GM21515 (cell line): Measurements from ENCODE around the gene KRT40.

Source experiments
- ATAC-seq: cut with Tn5 transposase; IDR thresholded peaks from one replicate; pipeline ENCODE4 v1.9.1; 2021; ENCODE audit not compliant: unreplicated experiment

Gene KRT40

GRCh38 chr17:40997361-40997760 is 13.2 kb upstream of the KRT40 start:
- ATAC-seq: no peak

DNA sequence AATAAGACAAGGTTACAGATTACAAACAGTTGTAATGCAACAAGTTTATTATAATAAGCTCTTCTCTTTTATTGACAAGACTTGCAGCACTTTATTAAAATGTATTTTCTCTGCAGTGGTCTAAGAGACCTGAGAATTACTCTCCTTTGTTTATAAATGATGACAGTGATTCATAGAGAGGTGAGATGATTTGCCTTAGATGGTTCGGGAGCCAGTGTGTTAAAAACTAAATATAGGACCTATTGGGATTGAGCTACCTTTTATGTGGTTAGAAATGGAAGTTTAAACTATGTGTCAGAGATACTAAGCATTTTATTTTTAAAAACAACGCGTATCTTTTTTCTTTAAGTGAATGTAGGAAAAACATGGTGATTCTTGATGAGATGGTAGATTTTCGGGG is 12.7 kb upstream of the KRT40 start:
- no peak for ATAC-seq

GRCh38 chr17:40995116-40995515 is 11.0 kb upstream of the KRT40 start:
- no peak for ATAC-seq

DNA sequence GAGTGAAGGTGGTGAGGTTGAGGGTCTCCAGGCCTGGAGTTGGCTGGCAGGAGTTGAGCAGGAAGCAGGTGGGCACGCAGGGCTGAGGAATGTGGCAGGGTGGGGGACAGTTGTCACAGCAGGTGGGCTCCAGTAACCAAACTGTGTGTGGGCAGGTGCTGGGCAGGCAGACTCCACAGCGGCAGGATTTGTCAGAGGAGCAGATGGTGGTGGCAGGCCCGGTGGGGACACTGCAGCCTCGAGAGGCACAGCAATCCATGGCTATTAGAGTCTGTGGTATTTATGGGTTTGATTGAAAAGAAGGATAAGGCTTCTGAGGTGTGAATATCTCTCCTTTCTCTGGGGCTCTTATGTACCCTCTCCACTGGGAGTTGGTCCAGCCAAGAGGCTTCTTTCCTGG is 9.7 kb upstream of the KRT40 start, which contains the start of gene KRTAP3-3:
KRTAP3-3 (minus strand) TSS at position 326 of the 400 bp plus-strand sequence; CDS start at position 259, 67 bp downstream.
- no peak for ATAC-seq

DNA sequence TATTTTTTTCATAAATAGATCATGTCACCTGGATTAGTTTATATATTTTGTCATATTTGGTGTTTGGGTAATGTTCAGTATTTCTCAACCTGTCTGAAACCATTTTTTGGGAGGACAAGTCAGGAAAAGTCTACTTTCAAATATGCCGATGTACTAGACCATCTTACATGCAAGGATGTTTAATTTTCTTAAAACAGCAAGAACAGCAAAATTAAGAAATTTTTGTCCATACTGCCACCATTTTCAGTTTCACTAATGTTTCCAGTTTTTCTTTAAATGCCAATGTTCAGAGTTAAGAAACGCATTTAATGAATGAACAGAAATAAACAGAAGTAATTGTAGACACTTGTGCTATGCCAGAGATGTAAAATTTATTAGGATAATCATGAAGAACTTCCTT is 9.0 kb upstream of the KRT40 start:
- ATAC-seq: no peak

DNA sequence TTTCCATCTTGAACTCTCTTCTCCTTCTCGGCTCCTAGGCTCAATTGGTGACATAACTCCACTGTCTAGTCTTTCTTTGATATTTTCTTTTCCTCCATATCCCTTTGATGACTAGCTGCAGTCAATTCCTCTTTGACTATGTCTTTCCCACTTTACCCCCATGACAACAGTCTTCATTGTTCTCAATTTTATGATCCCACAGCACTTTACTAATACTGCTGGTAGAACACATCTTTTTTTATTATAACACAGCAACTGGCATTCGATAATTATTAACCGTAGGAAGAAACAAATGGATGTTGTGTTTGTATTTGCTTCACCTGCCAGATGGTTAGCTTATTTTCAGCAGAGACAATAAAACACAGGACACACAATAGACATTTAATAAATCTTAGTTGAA is 8.5 kb upstream of the KRT40 start:
- no peak for ATAC-seq

DNA sequence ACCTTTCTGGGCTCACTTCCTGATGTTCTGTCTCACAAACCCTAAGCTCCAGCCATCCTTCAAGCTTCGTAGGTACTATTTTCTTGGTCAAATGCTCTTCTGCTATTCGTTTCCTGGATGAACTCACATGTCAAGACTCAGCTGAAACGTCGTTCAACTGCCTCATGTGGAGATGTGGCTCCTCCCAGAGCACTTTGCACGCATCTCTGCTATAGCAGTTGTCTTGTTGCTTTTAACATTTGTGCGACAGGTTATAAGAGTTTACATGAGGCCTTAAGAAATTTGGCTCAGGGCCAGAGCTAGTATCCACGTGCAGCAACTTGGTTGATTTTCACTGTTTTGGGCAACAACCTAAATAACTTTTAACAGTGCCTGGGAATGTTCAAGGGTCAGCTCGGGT is 2.8 kb upstream of the KRT40 start:
- ATAC-seq: no peak

- no peak for ATAC-seq
These were observed 3.0 kb downstream of the KRT40 start for GRCh38 chr17:40981115-40981514.

DNA sequence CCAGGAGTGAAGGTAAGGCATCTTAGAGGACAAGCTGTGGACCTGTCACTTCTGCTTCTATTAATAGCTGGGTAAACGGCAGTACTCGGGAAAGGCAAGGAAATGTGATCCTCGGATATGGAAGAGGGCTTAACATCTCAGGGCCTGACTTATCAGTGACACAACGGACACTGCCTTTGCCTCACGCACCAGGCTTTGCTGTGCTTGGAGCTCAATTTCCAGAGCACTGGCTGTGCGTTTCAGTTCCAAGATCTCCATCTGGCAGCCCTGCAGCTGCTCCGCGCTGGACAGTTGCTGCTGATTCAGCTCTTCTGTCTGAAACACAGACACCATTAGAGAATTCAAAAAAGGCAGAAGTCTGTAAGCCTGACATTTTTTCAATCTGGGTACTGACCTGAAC is 3.5 kb downstream of the KRT40 start:
- no peak for ATAC-seq

DNA sequence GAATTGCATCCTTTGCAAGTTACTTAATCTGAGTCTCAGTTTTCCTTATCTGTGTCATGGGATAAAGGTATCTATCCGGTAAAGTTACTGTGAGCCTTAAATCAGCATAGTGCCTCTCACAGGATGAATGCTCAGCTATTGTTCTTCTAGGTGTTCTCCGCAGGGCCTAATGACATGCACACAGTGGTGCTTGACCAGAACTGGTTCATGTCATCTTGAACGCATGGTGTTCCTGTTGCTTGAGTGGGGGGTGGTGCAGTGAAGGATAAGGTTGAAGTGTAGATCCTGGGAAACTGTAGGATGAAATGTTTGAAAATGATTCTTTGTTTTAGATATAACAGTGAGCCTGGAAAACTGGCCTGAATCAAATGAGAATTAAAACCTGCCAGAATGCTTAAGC is 4.0 kb downstream of the KRT40 start:
- ATAC-seq: no peak

- no peak for ATAC-seq
These were observed 5.5 kb downstream of the KRT40 start for GRCh38 chr17:40978575-40979151.

DNA sequence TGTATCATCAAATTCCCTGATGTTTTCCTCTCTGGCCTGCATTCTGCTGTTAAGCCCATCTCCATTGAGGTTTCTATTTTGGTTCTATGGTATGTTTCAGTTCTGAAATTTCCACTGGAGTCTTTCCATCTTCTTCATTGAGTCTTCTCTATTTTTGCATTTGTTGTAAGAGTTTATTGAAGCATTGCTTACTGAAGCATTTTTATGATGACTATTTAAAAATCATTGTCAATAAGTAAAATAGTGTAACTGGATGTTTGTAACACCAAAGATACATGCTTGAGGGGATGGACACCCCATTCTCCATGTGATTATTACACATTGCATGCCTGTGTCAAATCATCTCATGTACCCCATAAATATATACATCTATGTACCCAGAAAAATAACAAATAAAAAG is 8.6 kb downstream of the KRT40 start:
- no peak for ATAC-seq

DNA sequence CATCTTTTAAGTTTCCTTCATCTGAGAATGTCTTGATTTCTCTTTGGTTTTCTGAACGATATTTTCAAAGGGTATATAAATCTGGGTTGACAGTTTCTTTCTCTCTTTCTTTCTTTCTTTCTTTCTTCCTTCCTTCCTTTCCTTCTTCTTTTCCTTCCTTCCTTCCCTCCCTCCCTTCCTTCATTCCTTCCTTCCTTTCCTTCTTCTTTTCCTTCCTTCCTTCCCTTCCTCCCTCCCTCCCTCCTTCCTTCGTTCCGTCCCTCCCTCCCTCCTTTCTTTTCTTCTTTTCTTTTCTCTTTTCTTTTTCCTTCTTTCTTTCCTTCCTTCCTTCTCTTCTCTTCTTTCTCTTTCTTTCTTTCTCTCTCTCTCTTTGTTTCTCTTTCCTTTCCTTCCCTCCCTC is 9.8 kb downstream of the KRT40 start:
- no peak for ATAC-seq

GRCh38 chr17:40967582-40967981 is 16.5 kb downstream of the KRT40 start:
- ATAC-seq: no peak

- no peak for ATAC-seq
These were observed 17.3 kb downstream of the KRT40 start, which contains the start of gene KRT39 for GRCh38 chr17:40966848-40967247. Gene KRT39 (minus strand): TSS chr17:40966948. CDS start chr17:40966856, 92 bp downstream.

GRCh38 chr17:40963838-40964237 is 20.3 kb downstream of the KRT40 start:
- no peak for ATAC-seq

DNA sequence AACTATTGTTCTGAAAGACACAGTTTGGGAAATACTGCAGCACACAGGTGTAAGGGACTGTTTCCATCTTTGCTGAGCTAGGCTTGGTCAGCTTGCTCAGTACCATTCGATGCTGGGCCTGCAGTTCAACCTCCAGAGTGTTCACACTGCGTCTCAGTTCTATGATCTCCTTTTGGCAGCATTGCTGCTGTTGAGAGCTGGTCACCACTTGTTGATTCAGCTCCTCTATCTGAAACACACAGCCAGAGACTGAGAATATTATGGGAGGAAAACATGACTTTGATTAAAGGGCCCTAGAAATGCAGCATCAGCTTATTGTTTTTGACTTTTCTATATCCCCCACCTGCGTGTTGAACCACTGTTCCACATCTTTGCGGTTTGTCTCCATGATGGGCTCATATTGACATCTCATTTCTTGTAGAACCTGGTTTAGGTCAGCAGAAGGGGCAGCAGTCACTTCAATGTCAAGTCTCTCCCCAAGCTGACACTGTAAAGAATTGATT is 22.0 kb downstream of the KRT40 start:
- no peak for ATAC-seq

DNA sequence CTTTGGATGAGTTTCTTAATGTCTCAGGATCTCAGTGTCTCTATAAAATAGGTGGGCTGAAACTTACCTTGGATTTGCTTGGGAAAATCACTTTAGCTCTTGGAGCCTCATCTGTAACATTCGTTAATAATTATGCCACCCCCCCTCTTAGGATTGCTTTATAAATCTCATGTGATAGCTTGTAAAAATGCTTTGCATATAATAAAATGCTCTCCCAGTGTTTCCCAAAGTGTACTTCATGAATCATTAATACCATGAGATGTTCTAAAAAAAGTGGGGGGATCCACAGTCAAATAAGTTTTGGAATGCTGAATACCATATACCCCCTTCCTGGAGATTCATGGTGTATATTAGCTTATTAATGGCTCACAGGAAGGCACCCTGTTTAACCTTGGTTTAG is 22.5 kb downstream of the KRT40 start:
- no peak for ATAC-seq

GRCh38 chr17:40960144-40960543 is 24.0 kb downstream of the KRT40 start:
- no peak for ATAC-seq

GRCh38 chr17:40958086-40958953 is 25.8 kb downstream of the KRT40 start:
- no peak for ATAC-seq

DNA sequence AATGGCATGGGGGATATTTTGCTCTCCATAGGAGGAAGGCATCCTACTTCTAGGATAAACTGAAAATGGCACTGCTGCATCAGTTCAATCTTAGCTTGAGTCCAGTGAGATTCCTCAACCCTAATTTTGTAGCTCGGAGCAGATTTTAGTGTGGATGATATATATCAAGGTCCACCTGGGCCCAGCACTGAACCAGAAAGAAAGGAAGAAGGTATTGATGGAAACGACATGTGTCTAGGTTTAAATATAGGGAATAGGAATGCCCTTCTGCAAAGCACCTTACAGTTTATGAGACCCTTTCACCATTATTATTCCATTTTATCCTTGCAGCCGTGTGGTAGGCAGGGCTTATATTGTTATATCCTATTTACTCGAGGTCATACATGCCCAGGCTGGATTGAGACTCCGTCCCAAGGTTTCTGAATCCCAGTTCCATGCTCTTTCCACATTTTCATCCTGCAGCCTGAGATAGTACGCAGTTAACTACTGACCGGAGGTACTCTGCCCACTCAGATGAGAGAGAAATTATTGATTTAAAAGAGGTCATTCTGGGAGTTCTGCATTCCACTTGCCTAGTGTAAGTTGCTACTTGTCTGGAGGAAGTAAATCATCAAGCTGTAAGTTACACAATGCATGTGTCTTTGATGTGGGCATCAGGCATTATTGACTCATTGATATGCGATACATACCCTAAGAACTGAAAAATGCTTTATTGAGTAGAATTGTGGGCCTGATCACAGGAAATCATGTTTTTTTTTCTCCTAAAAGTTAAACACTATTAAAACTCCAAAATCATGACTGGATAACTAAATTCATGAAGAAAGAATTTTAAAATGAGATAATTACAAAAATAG is 27.5 kb downstream of the KRT40 start:
- ATAC-seq: no peak
